Lower leg skin (tissue), 3 donors: ENCODE data around the gene CDK17.

Source experiments
- POLR2A ChIP-seq, 2 donors: fragments of 450-650 bp; IDR thresholded peaks; one replicate each; pipeline ENCODE4 v1.6.1; 2016 to 2017; ENCODE audit warnings: antibody characterized with exemption in 2 of 2, mild to moderate bottlenecking in 1 of 2, moderate library complexity in 1 of 2
- TF ChIP-seq, protein P1 (sequence below), 3 donors: fragments of 450-650 bp; IDR thresholded peaks; one replicate each; pipeline ENCODE4 v1.5.1; 2016; ENCODE audit warnings: antibody characterized with exemption in 3 of 3, mild to moderate bottlenecking in 3 of 3, moderate library complexity in 2 of 3

GRCh38 chr12:96311191-96311590 is 89.0 kb downstream of the CDK17 start:
- TF ChIP-seq, protein P1, sequence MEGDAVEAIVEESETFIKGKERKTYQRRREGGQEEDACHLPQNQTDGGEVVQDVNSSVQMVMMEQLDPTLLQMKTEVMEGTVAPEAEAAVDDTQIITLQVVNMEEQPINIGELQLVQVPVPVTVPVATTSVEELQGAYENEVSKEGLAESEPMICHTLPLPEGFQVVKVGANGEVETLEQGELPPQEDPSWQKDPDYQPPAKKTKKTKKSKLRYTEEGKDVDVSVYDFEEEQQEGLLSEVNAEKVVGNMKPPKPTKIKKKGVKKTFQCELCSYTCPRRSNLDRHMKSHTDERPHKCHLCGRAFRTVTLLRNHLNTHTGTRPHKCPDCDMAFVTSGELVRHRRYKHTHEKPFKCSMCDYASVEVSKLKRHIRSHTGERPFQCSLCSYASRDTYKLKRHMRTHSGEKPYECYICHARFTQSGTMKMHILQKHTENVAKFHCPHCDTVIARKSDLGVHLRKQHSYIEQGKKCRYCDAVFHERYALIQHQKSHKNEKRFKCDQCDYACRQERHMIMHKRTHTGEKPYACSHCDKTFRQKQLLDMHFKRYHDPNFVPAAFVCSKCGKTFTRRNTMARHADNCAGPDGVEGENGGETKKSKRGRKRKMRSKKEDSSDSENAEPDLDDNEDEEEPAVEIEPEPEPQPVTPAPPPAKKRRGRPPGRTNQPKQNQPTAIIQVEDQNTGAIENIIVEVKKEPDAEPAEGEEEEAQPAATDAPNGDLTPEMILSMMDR (IDR thresholded peaks at IDR 0.05), result no peak
- no peak for TF ChIP-seq POLR2A (IDR thresholded peaks at IDR 0.05)
